IPS-18a (cell line): Measurements from ENCODE around the gene KRT9.
"Not testable (repeated sequence)": the region's sequence is repeated elsewhere in the genome, so short reads cannot be mapped to it uniquely, and the experiment has no call there.

Experiments used
- H3K27ac ChIP-seq: one replicate; pipeline ENCODE4 v1.5.1; 2013; ENCODE audit warnings: low read length
- H3K27me3 ChIP-seq: one replicate; pipeline ENCODE4 v1.6.1; 2013; ENCODE audit warnings: mild to moderate bottlenecking, low read length; ENCODE audit not compliant: control insufficient read depth, insufficient read depth
- H3K36me3 ChIP-seq: one replicate; pipeline ENCODE4 v1.6.1; 2013; ENCODE audit warnings: low read depth, low read length; ENCODE audit not compliant: control insufficient read depth
- H3K4me1 ChIP-seq: one replicate; pipeline ENCODE4 v1.6.1; 2013; ENCODE audit warnings: low read depth, low read length; ENCODE audit not compliant: control insufficient read depth
- H3K4me3 ChIP-seq: one replicate; pipeline ENCODE4 v1.5.1; 2013; ENCODE audit warnings: low read length
- H3K9ac ChIP-seq: one replicate; pipeline ENCODE4 v1.6.1; 2013; ENCODE audit warnings: mild to moderate bottlenecking, low read length, moderate library complexity
- H3K9me3 ChIP-seq: one replicate; pipeline ENCODE4 v1.6.1; 2013; ENCODE audit warnings: low read depth, low read length; ENCODE audit not compliant: control insufficient read depth

KRT9 gene

GRCh38 chr17:41594363-41594915, 22.6 kb upstream of the KRT9 start:
- Histone ChIP-seq H3K4me3 (no peak overlapping the region), H3K27me3 (no peaks in the 10 kb centered on the region), H3K36me3 (no peaks in the 10 kb centered on the region), H3K27ac (no peak overlapping the region), H3K9me3 (no peaks in the 10 kb centered on the region), H3K9ac (no peak overlapping the region), H3K4me1 (no peaks in the 10 kb centered on the region)

GRCh38 chr17:41593306-41593981, 21.6 kb upstream of the KRT9 start:
- Histone ChIP-seq H3K4me1 (no peaks in the 10 kb centered on the region), H3K4me3 (no peak overlapping the region), H3K9me3 (no peaks in the 10 kb centered on the region), H3K36me3 (no peaks in the 10 kb centered on the region), H3K27me3 (no peaks in the 10 kb centered on the region), H3K27ac (no peak overlapping the region), H3K9ac (no peak overlapping the region)

- H3K4me3 ChIP-seq, result no peak overlapping the region
- H3K9me3 ChIP-seq, result no peaks in the 10 kb centered on the region
- H3K9ac ChIP-seq, result no peak overlapping the region
- H3K27ac ChIP-seq, result no peak overlapping the region
- no peaks in the 10 kb centered on the region for H3K36me3 ChIP-seq
- H3K4me1 ChIP-seq, result no peaks in the 10 kb centered on the region
- no peaks in the 10 kb centered on the region for H3K27me3 ChIP-seq
Observed at GRCh38 chr17:41592601-41593305, 20.9 kb upstream of the KRT9 start.

GRCh38 chr17:41589301-41589700, 17.4 kb upstream of the KRT9 start:
- H3K4me3 ChIP-seq, result no peak overlapping the region
- no peak overlapping the region for H3K27ac ChIP-seq
- no peaks in the 10 kb centered on the region for H3K9me3 ChIP-seq
- no peak overlapping the region for H3K9ac ChIP-seq
- no peaks in the 10 kb centered on the region for H3K4me1 ChIP-seq
- H3K27me3 ChIP-seq, result no peaks in the 10 kb centered on the region
- H3K36me3 ChIP-seq, result no peaks in the 10 kb centered on the region

- Histone ChIP-seq H3K4me3 (no peak overlapping the region), H3K4me1 (no peaks in the 10 kb centered on the region), H3K9ac (no peak overlapping the region), H3K9me3 (no peaks in the 10 kb centered on the region), H3K27ac (no peak overlapping the region), H3K36me3 (no peaks in the 10 kb centered on the region), H3K27me3 (no peaks in the 10 kb centered on the region)
Observed at GRCh38 chr17:41588126-41588810, 16.4 kb upstream of the KRT9 start.

- no peaks in the 10 kb centered on the region for H3K36me3 ChIP-seq
- no peak within 1 kb of the TSS for H3K9ac ChIP-seq
- no peak within 1 kb of the TSS for H3K4me3 ChIP-seq
- H3K27me3 ChIP-seq, result no peaks in the 10 kb centered on the region
- H3K27ac ChIP-seq, result no peak within 1 kb of the TSS
- H3K9me3 ChIP-seq, result no peaks in the 10 kb centered on the region
- H3K4me1 ChIP-seq, result no peaks in the 10 kb centered on the region
Observed at GRCh38 chr17:41586863-41587495, 15.1 kb upstream of the KRT9 start, which contains the start of gene KRT14. TSS of gene KRT14 (minus strand) at chr17:41586895. CDS start at chr17:41586834, 61 bp downstream.

- H3K4me1 ChIP-seq, result no peaks in the 10 kb centered on the region
- no peak overlapping the region for H3K4me3 ChIP-seq
- H3K9me3 ChIP-seq, result no peaks in the 10 kb centered on the region
- H3K27me3 ChIP-seq, result no peaks in the 10 kb centered on the region
- no peaks in the 10 kb centered on the region for H3K36me3 ChIP-seq
- no peak overlapping the region for H3K9ac ChIP-seq
- H3K27ac ChIP-seq, result no peak overlapping the region
Observed at GRCh38 chr17:41585301-41586056, 13.6 kb upstream of the KRT9 start.

- not testable (repeated sequence) for H3K27ac ChIP-seq, H3K9me3 ChIP-seq, H3K4me3 ChIP-seq, H3K4me1 ChIP-seq, H3K9ac ChIP-seq, H3K27me3 ChIP-seq, H3K36me3 ChIP-seq
Observed at GRCh38 chr17:41584331-41584927, 12.6 kb upstream of the KRT9 start.

- Histone ChIP-seq H3K4me1 (no peaks in the 10 kb centered on the region), H3K27ac (no peak overlapping the region), H3K9ac (no peak overlapping the region), H3K4me3 (no peak overlapping the region), H3K9me3 (no peaks in the 10 kb centered on the region), H3K27me3 (no peaks in the 10 kb centered on the region), H3K36me3 (no peaks in the 10 kb centered on the region)
Observed at GRCh38 chr17:41583137-41584127, 11.6 kb upstream of the KRT9 start.
